Psoas muscle (tissue), 8 donors: Measurements from ENCODE around the gene BCL2L2. TPM values are rescaled to one million over a fixed set of nuclear protein-coding genes. Genes with fewer than 3 reads are reported as not detected.

Experiments
- ATAC-seq, 4 donors: fragments of 200-7000 bp; cut with Tn5 transposase; one replicate each; pipeline ENCODE4 v1.9.1; 2020; ENCODE audit warnings: moderate library complexity in 3 of 4, mild to moderate bottlenecking in 2 of 4
- DNase-seq, 2 donors: peaks; one replicate each; pipeline ENCODE4 v3.0.0-alpha.2; 2020
- H3K27ac ChIP-seq: fragments of 200-600 bp; one replicate; pipeline ENCODE4 v1.8.0; 2022
- H3K27me3 ChIP-seq, 3 donors: fragments of 200-600 bp in 1 of 3; one replicate each; pipeline versions ENCODE4 v1.6.1 to v1.8.0; 2013 to 2022; ENCODE audit warnings: low read length in 2 of 3, mild to moderate bottlenecking in 2 of 3, moderate library complexity in 1 of 3; ENCODE audit not compliant: insufficient read depth in 3 of 3
- H3K36me3 ChIP-seq, 2 donors: fragments of 200-600 bp in 1 of 2; one replicate each; pipeline versions ENCODE4 v1.6.1 to v1.8.0; 2013 to 2022; ENCODE audit warnings: low read depth in 1 of 2, mild to moderate bottlenecking in 1 of 2, moderate library complexity in 1 of 2; ENCODE audit not compliant: insufficient read depth in 1 of 2
- H3K4me1 ChIP-seq: fragments of 200-600 bp; one replicate; pipeline ENCODE4 v1.8.0; 2022
- H3K4me3 ChIP-seq: fragments of 200-600 bp; one replicate; pipeline ENCODE4 v1.8.0; 2022; ENCODE audit warnings: mild to moderate bottlenecking
- H3K9me3 ChIP-seq: fragments of 200-600 bp; one replicate; pipeline ENCODE4 v1.8.0; 2022
- intact Hi-C, 2 donors: fragments of 100-400 bp; cut with DNase I; formaldehyde crosslinking; loops; one replicate each; pipeline versions ENCODE4 v1.11.0 to v1.14.2; 2022
- polyA plus RNA-seq, 3 donors: library from polyadenylated mRNA; stranded (reverse); fragments of 200-250 nt; gene quantifications; one replicate each; pipeline ENCODE4 v1.2.3, GENCODE V29; 2013
- total RNA-seq, 4 donors: library from RNA; stranded (reverse); fragmentation: NEBNext Ultra II Directional in 2 of 4; extraction: Animal tissue kit (Norgen Biotek cat#: 25700) in 2 of 4; gene quantifications; one replicate each; pipeline versions ENCODE4 v1.2.1 to v1.2.4, GENCODE V29; 2021 to 2023
- TF ChIP-seq, protein P1 (sequence below): fragments of 200-600 bp; IDR thresholded peaks from one replicate; pipeline ENCODE4 v1.8.0; 2022; ENCODE audit warnings: antibody characterized with exemption
- donor health status: healthy with polysubstance abuse.
- donor health status: DM: no; HTN: no; CAD: no; lungs with moderate emphysema.
- donor health status: Bipolar disorder and iron deficiency.
- donor health status: healthy.
- donor health status: DM: yes; HTN: yes; CAD: no.
- donor health status: DM: no; HTN: no; CAD: no.
- donor health status: DM: no; HTN: no; CAD: no.
- donor health status: DM: yes; HTN: yes; CAD: no.

The BCL2L2 gene
- total and polyA plus RNA-seq, 7 donors = 12.1 to 30.2 (median 23.6) TPM

DNA sequence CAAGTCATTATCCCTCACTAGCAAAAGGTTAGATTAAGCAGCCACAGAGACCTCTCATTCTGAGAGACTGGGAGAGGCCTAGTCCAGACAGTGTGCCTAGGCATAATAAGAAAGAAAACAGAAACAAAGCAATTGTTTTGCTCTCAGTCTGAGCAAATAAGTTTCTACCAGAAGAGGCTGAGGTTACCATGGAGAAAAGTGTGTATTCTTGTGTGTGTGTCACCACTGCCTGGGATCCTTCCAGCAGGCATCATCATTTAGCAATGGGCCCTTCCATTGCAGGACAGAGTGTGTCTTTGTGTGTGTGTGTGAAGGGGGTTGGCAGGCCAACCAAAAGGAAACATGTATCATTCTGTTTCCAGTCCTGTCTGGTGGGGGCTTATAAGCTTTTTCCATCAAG, 54.7 kb downstream of the BCL2L2 start:
- DNase-seq (no peak), ATAC-seq (no peak)
- intact Hi-C loops = no loop called here
- Histone ChIP-seq H3K4me3 (no peak overlapping the region), H3K27ac (no peak overlapping the region), H3K27me3 (peaks cover 0 to 27% (median 7%) of the 10 kb centered on the region in 3 donors), H3K4me1 (no peaks in the 10 kb centered on the region), H3K36me3 (no peaks in the 10 kb centered on the region), H3K9me3 (no peaks in the 10 kb centered on the region)
- TF ChIP-seq, protein P1, sequence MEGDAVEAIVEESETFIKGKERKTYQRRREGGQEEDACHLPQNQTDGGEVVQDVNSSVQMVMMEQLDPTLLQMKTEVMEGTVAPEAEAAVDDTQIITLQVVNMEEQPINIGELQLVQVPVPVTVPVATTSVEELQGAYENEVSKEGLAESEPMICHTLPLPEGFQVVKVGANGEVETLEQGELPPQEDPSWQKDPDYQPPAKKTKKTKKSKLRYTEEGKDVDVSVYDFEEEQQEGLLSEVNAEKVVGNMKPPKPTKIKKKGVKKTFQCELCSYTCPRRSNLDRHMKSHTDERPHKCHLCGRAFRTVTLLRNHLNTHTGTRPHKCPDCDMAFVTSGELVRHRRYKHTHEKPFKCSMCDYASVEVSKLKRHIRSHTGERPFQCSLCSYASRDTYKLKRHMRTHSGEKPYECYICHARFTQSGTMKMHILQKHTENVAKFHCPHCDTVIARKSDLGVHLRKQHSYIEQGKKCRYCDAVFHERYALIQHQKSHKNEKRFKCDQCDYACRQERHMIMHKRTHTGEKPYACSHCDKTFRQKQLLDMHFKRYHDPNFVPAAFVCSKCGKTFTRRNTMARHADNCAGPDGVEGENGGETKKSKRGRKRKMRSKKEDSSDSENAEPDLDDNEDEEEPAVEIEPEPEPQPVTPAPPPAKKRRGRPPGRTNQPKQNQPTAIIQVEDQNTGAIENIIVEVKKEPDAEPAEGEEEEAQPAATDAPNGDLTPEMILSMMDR = no peak

Other genes with a start within 250 kb of the BCL2L2 start
- under 1 TPM; 0.30 to 0.77 (median 0.32) TPM for gene CDH24, start 249.3 kb upstream of the BCL2L2 start, total RNA-seq
- under 1 TPM; 0.31 to 0.51 (median 0.35) TPM for gene CDH24, start 249.3 kb upstream of the BCL2L2 start, polyA plus RNA-seq
- 10 to 100 TPM; 75.3 to 83.2 (median 82.2) TPM for gene ACIN1, start 211.7 kb upstream of the BCL2L2 start, total RNA-seq
- 10 to 100 TPM; 45.2 to 57.6 (median 53.5) TPM for gene ACIN1, start 211.7 kb upstream of the BCL2L2 start, polyA plus RNA-seq
- gene C14orf119, start 211.3 kb upstream of the BCL2L2 start, total RNA-seq = 10 to 100 TPM; 24.2 to 31.3 (median 27.0) TPM
- gene C14orf119, start 211.3 kb upstream of the BCL2L2 start, polyA plus RNA-seq = 10 to 100 TPM; 23.2 to 65.3 (median 47.1) TPM
- not detected for gene CIROP, start 201.8 kb upstream of the BCL2L2 start, total RNA-seq
- under 1 TPM in 1 of 3 donors, not detected in 2; 0.03 TPM for gene CIROP, start 201.8 kb upstream of the BCL2L2 start, polyA plus RNA-seq
- gene CEBPE, start 187.6 kb upstream of the BCL2L2 start, total RNA-seq = under 1 TPM in 2 of 4 donors, not detected in 2; 0.17 to 0.22 TPM
- gene CEBPE, start 187.6 kb upstream of the BCL2L2 start, polyA plus RNA-seq = under 1 TPM in 2 of 3 donors, not detected in 1; 0.03 to 0.19 TPM
- gene SLC7A8, start 123.2 kb upstream of the BCL2L2 start, total RNA-seq = 10 to 100 TPM in 3 of 4 donors, 1 to 10 TPM in 1; 7.5 to 43.0 (median 24.1) TPM
- 10 to 100 TPM; 10.4 to 72.6 (median 44.2) TPM for gene SLC7A8, start 123.2 kb upstream of the BCL2L2 start, polyA plus RNA-seq
- gene RNF212B, start 68.9 kb upstream of the BCL2L2 start, total RNA-seq = not detected
- gene RNF212B, start 68.9 kb upstream of the BCL2L2 start, polyA plus RNA-seq = not detected
- 10 to 100 TPM in 2 of 4 donors, 1 to 10 TPM in 2; 6.3 to 13.4 (median 9.6) TPM for gene HOMEZ, start 20.7 kb upstream of the BCL2L2 start, total RNA-seq
- 1 to 10 TPM; 3.5 to 4.8 (median 4.5) TPM for gene HOMEZ, start 20.7 kb upstream of the BCL2L2 start, polyA plus RNA-seq
- 10 to 100 TPM in 2 of 4 donors, 1 to 10 TPM in 2; 6.4 to 15.2 (median 9.5) TPM for gene PPP1R3E, start 4.0 kb upstream of the BCL2L2 start, total RNA-seq
- 10 to 100 TPM in 1 of 3 donors, 1 to 10 TPM in 2; 5.6 to 23.1 (median 9.9) TPM for gene PPP1R3E, start 4.0 kb upstream of the BCL2L2 start, polyA plus RNA-seq
- 10 to 100 TPM; 65.2 to 84.0 (median 79.6) TPM for gene PABPN1, start 14.6 kb downstream of the BCL2L2 start, total RNA-seq
- 100 to 1,000 TPM in 2 of 3 donors, 10 to 100 TPM in 1; 73.6 to 104 (median 102) TPM for gene PABPN1, start 14.6 kb downstream of the BCL2L2 start, polyA plus RNA-seq
- gene SLC22A17, start 46.1 kb downstream of the BCL2L2 start, total RNA-seq = 1 to 10 TPM in 3 of 4 donors, under 1 TPM in 1; 0.95 to 6.3 (median 1.8) TPM
- gene SLC22A17, start 46.1 kb downstream of the BCL2L2 start, polyA plus RNA-seq = 1 to 10 TPM; 1.1 to 1.4 (median 1.2) TPM
- gene EFS, start 58.3 kb downstream of the BCL2L2 start, total RNA-seq = 1 to 10 TPM in 3 of 4 donors, under 1 TPM in 1; 0.93 to 2.5 (median 1.4) TPM
- gene EFS, start 58.3 kb downstream of the BCL2L2 start, polyA plus RNA-seq = 1 to 10 TPM in 2 of 3 donors, under 1 TPM in 1; 0.98 to 1.1 (median 1.1) TPM
- not detected for gene IL25, start 66.0 kb downstream of the BCL2L2 start, total RNA-seq
- gene IL25, start 66.0 kb downstream of the BCL2L2 start, polyA plus RNA-seq = under 1 TPM in 1 of 3 donors, not detected in 2; 0.01 TPM
- not detected for gene CMTM5, start 70.2 kb downstream of the BCL2L2 start, total RNA-seq
- gene CMTM5, start 70.2 kb downstream of the BCL2L2 start, polyA plus RNA-seq = under 1 TPM; 0.20 to 0.63 (median 0.32) TPM
- 100 to 1,000 TPM in 3 of 4 donors, 10 to 100 TPM in 1; 44.1 to 532 (median 191) TPM for gene MYH6, start 101.4 kb downstream of the BCL2L2 start, total RNA-seq
- gene MYH6, start 101.4 kb downstream of the BCL2L2 start, polyA plus RNA-seq = 100 to 1,000 TPM in 1 of 3 donors, 10 to 100 TPM in 2; 50.3 to 143 (median 60.7) TPM
- gene MYH7, start 128.8 kb downstream of the BCL2L2 start, total RNA-seq = over 10,000 TPM in 1 of 4 donors, 1,000 to 10,000 TPM in 3; 4,588 to 15,830 (median 8,724) TPM
- 1,000 to 10,000 TPM; 1,035 to 2,043 (median 1,534) TPM for gene MYH7, start 128.8 kb downstream of the BCL2L2 start, polyA plus RNA-seq
- 10 to 100 TPM; 20.3 to 49.9 (median 30.1) TPM for gene NGDN, start 162.9 kb downstream of the BCL2L2 start, total RNA-seq
- gene NGDN, start 162.9 kb downstream of the BCL2L2 start, polyA plus RNA-seq = 10 to 100 TPM; 60.7 to 91.1 (median 90.1) TPM
- 1 to 10 TPM in 1 of 4 donors, under 1 TPM in 3; 0.39 to 2.9 (median 0.63) TPM for gene ZFHX2, start 244.9 kb downstream of the BCL2L2 start, total RNA-seq
- under 1 TPM; 0.11 to 0.71 (median 0.69) TPM for gene ZFHX2, start 244.9 kb downstream of the BCL2L2 start, polyA plus RNA-seq
- gene THTPA, start 249.4 kb downstream of the BCL2L2 start, total RNA-seq = 10 to 100 TPM; 18.5 to 29.9 (median 23.2) TPM
- 10 to 100 TPM; 23.0 to 53.5 (median 26.2) TPM for gene THTPA, start 249.4 kb downstream of the BCL2L2 start, polyA plus RNA-seq